Colonic mucosa (tissue), 4 donors: ENCODE results near the gene TERB1. TPM values are rescaled to one million over a fixed set of nuclear protein-coding genes. Genes with fewer than 3 reads are reported as not detected.

Source experiments
- DNase-seq: peaks from one replicate; pipeline ENCODE4 v3.0.0-alpha.2; 2020
- H3K27ac ChIP-seq: fragments of 200-600 bp; one replicate; pipeline ENCODE4 v1.8.0; 2021
- H3K27me3 ChIP-seq: fragments of 200-600 bp; one replicate; pipeline ENCODE4 v1.8.0; 2021
- H3K36me3 ChIP-seq: fragments of 200-600 bp; one replicate; pipeline ENCODE4 v1.8.0; 2021
- H3K4me1 ChIP-seq: fragments of 200-600 bp; one replicate; pipeline ENCODE4 v1.8.0; 2021; ENCODE audit warnings: mild to moderate bottlenecking
- H3K4me3 ChIP-seq: fragments of 200-600 bp; one replicate; pipeline ENCODE4 v1.8.0; 2021
- H3K9ac ChIP-seq, 2 donors: one replicate each; pipeline ENCODE4 v1.7.0; 2013; ENCODE audit warnings: control low read depth in 2 of 2, low read depth in 2 of 2, low read length in 2 of 2
- H3K9me3 ChIP-seq: fragments of 200-600 bp; one replicate; pipeline ENCODE4 v1.8.0; 2021
- CTCF ChIP-seq: fragments of 200-600 bp; IDR thresholded peaks from one replicate; pipeline ENCODE4 v1.8.0; 2022; ENCODE audit warnings: antibody characterized with exemption, mild to moderate bottlenecking
- intact Hi-C: fragments of 100-400 bp; cut with DNase I; formaldehyde crosslinking; loops from one replicate; pipeline ENCODE4 v1.14.1; 2022
- total RNA-seq, 2 donors: library from RNA; stranded (reverse); fragmentation: NEBNext Ultra II Directional in 1 of 2; extraction: Animal tissue kit (Norgen Biotek cat#: 25700) in 1 of 2; gene quantifications; one replicate each; pipeline ENCODE4 v1.2.1, GENCODE V29; 2021
- donor health status: healthy.
- donor health status: DM: no; HTN: no; CAD: no.
- donor health status: DM: no; HTN: no; CAD: no.

TERB1 gene
- total RNA-seq, 2 donors from 2014 or later = 0.22 TPM; not detected in 1

GRCh38 chr16:66786551-66786950 is 14.8 kb downstream of the TERB1 start:
- H3K9me3 ChIP-seq = no peaks in the 10 kb centered on the region
- intact Hi-C loops = loop anchor here (10.0 kb wide), 1 partner anchor 58 kb away; the partner anchor contains the start of gene CA7
- no peak overlapping the region for H3K27ac ChIP-seq
- no peak overlapping the region for H3K4me3 ChIP-seq
- TF ChIP-seq CTCF = no peak
- H3K27me3 ChIP-seq = no peaks in the 10 kb centered on the region
- no peak overlapping the region for H3K9ac ChIP-seq
- H3K4me1 ChIP-seq = no peaks in the 10 kb centered on the region
- DNase-seq = no peak
- H3K36me3 ChIP-seq = no peaks in the 10 kb centered on the region

DNA sequence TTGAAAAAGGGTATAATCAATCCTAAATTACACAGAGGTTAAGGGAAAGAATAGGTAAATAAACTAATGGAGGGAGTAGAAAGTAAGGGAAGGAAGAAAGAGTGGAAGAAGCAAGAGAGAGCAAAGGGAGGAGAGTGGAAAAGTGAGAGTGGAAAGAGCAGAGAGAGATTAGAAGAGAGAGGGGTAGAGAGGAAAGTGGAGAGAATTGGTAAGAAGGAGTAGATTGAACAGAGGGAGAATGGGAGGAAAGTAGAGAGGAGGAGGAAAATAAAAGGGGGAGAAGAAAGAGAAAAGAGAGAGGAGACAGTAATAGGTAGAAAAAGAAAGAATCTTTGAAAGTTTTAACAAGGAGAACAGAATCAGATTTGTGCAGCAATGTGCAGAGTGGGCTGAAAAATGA is 24.9 kb downstream of the TERB1 start:
- Histone ChIP-seq H3K9ac (no peak overlapping the region), H3K36me3 (no peaks in the 10 kb centered on the region), H3K27ac (no peak overlapping the region), H3K27me3 (no peaks in the 10 kb centered on the region), H3K9me3 (no peaks in the 10 kb centered on the region), H3K4me3 (no peak overlapping the region), H3K4me1 (no peaks in the 10 kb centered on the region)
- no peak for TF ChIP-seq CTCF
- no peak for DNase-seq
- intact Hi-C loops = no loop called here

DNA sequence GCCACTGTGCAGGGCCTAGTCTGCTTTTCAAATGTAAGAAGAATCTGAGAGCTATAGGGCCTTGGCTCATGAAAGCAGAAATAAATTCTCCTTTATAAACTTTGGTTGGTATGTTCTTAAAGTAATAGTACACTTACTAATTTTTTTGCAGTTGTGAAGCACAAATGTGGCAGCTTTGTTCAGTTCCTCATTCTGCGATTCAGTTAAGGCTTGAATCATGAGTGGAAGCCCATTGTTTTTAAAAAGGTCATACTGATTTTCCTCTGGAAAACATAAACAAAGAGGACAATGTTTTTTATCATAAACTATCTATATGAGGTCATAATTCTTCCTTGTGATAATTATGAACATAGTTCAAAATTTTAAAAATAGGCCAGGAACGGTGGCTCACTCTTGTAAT is 26.4 kb downstream of the TERB1 start:
- Histone ChIP-seq H3K9ac (no peak overlapping the region), H3K27ac (no peak overlapping the region), H3K4me3 (no peak overlapping the region), H3K4me1 (no peaks in the 10 kb centered on the region), H3K27me3 (no peaks in the 10 kb centered on the region), H3K36me3 (no peaks in the 10 kb centered on the region), H3K9me3 (no peaks in the 10 kb centered on the region)
- DNase-seq = no peak
- no peak for TF ChIP-seq CTCF
- intact Hi-C loops = no loop called here

DNA sequence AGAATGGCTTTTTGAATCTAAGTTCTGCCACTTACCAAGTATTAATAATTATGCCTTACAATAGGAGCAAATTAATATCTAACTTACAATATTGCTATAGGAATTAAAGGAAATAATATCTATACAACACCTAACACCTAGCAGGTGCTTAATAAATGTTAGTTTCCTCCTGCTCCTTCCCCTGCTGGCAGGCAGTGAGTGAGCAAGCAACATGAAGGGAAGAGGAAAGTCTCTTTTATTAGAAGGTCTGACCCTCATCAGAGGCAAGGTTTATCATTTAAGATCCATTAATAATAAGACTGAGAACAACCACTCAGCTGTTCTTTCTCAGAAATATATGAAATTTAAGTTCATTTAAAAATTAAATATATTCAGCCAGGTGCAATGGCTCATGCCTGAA is 43.3 kb downstream of the TERB1 start:
- no peak for TF ChIP-seq CTCF
- no peak for DNase-seq
- Histone ChIP-seq H3K4me1 (no peaks in the 10 kb centered on the region), H3K4me3 (no peak overlapping the region), H3K27me3 (no peaks in the 10 kb centered on the region), H3K9ac (no peak overlapping the region), H3K36me3 (no peaks in the 10 kb centered on the region), H3K9me3 (no peaks in the 10 kb centered on the region), H3K27ac (no peak overlapping the region)
- intact Hi-C loops = no loop called here

- Histone ChIP-seq H3K27me3 (no peaks in the 10 kb centered on the region), H3K9ac (no peak overlapping the region), H3K4me3 (no peak overlapping the region), H3K4me1 (no peaks in the 10 kb centered on the region), H3K27ac (no peak overlapping the region), H3K36me3 (no peaks in the 10 kb centered on the region), H3K9me3 (no peaks in the 10 kb centered on the region)
- intact Hi-C loops = no loop called here
- DNase-seq = no peak
- no peak for TF ChIP-seq CTCF
Measured at GRCh38 chr16:66754819-66755218, 46.6 kb downstream of the TERB1 start.

DNA sequence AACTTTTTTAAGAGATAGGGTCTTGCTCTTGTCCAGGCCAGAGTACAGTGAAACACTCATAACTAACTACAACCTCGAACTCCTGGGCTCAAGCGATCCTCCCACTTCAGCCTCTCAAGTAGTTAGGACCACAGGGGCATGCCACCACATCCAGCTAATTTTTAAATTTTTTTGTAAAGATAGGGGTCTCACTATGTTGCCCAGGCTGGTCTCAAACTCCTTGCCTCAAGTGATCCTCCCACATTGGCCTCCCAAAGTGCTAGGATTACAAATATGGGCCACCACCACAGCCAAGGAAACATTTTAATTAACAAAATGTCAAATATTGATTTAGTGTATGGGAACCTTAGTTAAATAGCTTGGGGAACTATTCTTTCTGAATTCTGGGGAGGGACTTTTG is 47.2 kb downstream of the TERB1 start:
- Histone ChIP-seq H3K4me1 (no peaks in the 10 kb centered on the region), H3K9me3 (no peaks in the 10 kb centered on the region), H3K27ac (no peak overlapping the region), H3K36me3 (no peaks in the 10 kb centered on the region), H3K27me3 (no peaks in the 10 kb centered on the region), H3K4me3 (no peak overlapping the region), H3K9ac (no peak overlapping the region)
- DNase-seq = no peak
- intact Hi-C loops = no loop called here
- no peak for TF ChIP-seq CTCF
